Naive B cell (primary cell): ENCODE measurements around the gene TRERF1. TPM values are rescaled to one million over a fixed set of nuclear protein-coding genes. Genes with fewer than 3 reads are reported as not detected.
"Not testable (repeated sequence)": the region's sequence is repeated elsewhere in the genome, so short reads cannot be mapped to it uniquely, and the experiment has no call there.

Source experiments
- ATAC-seq, 2 donors: fragments of 150-1000 bp; cut with Tn5 transposase; 2 replicates each; pipeline ENCODE4 v1.10.0; 2021; ENCODE audit warnings: low read depth in 2 of 2, mild to moderate bottlenecking in 2 of 2, moderate library complexity in 2 of 2
- DNase-seq: peaks from one replicate; pipeline ENCODE4 v3.0.0; 2022
- H3K27ac Mint-ChIP-seq, 6 donors: one replicate each; pipeline ENCODE4 v1.8.0; 2020 to 2022; ENCODE audit warnings: mild to moderate bottlenecking in 6 of 6, mixed read lengths in 6 of 6, moderate library complexity in 5 of 6, inconsistent platforms in 2 of 6
- H3K27me3 Mint-ChIP-seq, 3 donors: one replicate each; pipeline ENCODE4 v1.8.0; 2021 to 2022; ENCODE audit warnings: mixed read lengths in 3 of 3, mild to moderate bottlenecking in 1 of 3
- H3K36me3 Mint-ChIP-seq, 2 donors: one replicate each; pipeline ENCODE4 v1.8.0; 2020 to 2022; ENCODE audit warnings: mixed read lengths in 2 of 2, inconsistent platforms in 1 of 2, mild to moderate bottlenecking in 1 of 2
- H3K4me1 Mint-ChIP-seq, 3 donors: one replicate each; pipeline ENCODE4 v1.8.0; 2020 to 2022; ENCODE audit warnings: mixed read lengths in 3 of 3, inconsistent platforms in 1 of 3, mild to moderate bottlenecking in 1 of 3, moderate library complexity in 1 of 3
- H3K4me3 Mint-ChIP-seq, 8 donors: one replicate each; pipeline ENCODE4 v1.8.0; 2020 to 2022; ENCODE audit warnings: mild to moderate bottlenecking in 8 of 8, mixed read lengths in 8 of 8, moderate library complexity in 8 of 8, inconsistent platforms in 2 of 8
- H3K9me3 Mint-ChIP-seq, 7 donors: one replicate each; pipeline ENCODE4 v1.8.0; 2020 to 2022; ENCODE audit warnings: mixed read lengths in 7 of 7, mild to moderate bottlenecking in 5 of 7, inconsistent platforms in 2 of 7, moderate library complexity in 1 of 7
- polyA plus RNA-seq, 6 donors: library from polyadenylated mRNA; unstranded; fragments of 300-500 nt; fragmentation: Illumina TruSeq; gene quantifications; one replicate each; pipeline ENCODE4 v1.2.3, GENCODE V29; 2021; ENCODE audit warnings: low read depth in 6 of 6

The TRERF1 gene, protein sequence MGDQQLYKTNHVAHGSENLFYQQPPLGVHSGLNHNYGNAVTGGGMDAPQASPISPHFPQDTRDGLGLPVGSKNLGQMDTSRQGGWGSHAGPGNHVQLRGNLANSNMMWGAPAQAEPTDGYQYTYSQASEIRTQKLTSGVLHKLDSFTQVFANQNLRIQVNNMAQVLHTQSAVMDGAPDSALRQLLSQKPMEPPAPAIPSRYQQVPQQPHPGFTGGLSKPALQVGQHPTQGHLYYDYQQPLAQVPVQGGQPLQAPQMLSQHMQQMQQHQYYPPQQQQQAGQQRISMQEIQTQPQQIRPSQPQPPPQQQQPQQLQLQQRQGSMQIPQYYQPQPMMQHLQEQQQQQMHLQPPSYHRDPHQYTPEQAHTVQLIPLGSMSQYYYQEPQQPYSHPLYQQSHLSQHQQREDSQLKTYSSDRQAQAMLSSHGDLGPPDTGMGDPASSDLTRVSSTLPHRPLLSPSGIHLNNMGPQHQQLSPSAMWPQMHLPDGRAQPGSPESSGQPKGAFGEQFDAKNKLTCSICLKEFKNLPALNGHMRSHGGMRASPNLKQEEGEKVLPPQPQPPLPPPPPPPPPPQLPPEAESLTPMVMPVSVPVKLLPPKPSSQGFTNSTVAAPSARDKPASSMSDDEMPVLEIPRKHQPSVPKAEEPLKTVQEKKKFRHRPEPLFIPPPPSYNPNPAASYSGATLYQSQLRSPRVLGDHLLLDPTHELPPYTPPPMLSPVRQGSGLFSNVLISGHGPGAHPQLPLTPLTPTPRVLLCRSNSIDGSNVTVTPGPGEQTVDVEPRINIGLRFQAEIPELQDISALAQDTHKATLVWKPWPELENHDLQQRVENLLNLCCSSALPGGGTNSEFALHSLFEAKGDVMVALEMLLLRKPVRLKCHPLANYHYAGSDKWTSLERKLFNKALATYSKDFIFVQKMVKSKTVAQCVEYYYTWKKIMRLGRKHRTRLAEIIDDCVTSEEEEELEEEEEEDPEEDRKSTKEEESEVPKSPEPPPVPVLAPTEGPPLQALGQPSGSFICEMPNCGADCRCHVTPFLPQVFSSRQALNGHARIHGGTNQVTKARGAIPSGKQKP (N-terminal part only)
- under 1 TPM in 3 of 6 donors, not detected in 3; 0.07 to 0.13 (median 0.08) TPM for polyA plus RNA-seq

DNA sequence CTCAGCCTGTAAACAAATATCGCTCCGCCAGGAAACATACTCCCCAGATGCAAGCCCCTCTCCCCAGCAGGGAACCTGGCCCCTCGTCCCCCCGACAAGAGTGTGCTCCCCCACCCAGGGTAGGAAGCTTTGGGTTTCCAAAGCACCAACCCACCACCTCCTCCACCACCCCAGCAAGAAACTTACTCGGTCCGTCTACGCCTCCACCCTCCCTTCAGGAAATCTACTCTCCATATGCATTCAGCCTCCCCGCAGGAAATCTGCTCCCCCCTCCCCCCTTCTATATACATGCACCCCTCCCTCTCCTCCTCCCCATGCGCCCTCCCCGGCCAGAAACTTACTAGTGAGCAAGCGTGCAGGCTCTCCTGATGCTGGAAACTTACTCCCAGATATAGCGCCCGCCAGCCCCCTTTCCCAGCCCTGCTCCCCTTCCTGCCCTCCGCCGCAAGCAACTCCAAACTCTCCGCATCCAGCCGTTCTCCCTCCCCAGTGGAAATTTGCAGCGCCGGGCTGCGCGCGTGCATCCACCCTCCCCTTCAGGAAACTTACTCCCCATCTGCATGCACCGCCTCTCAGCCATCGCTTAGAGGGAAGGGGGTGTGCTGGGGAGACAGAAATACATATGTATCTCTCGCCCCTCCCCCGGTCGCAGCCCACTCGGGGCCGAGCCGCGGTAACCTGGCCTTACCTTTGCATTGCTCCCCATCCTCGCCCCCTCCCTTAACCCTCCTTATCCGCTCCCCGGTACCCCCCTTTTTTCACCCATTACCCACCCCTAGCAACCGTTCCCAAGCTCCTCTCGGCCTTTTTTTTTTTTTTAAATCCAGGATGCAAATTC is at the start of gene TRERF1:
TRERF1 (minus strand) TSS at position 594 of the 838 bp plus-strand sequence. CDS start 182,336 bp downstream, outside the sequence.
- Mint-ChIP-seq H3K9me3 (no peaks in the 10 kb centered on the region), H3K4me1 (peaks cover 20 to 33% (median 27%) of the 10 kb centered on the region in 3 donors), H3K36me3 (no peaks in the 10 kb centered on the region), H3K27me3 (peaks cover 38 to 62% (median 44%) of the 10 kb centered on the region in 3 donors), H3K27ac (peak within 1 kb of the TSS in 2 of 6 donors; percentile 20 to 25), H3K4me3 (peak within 1 kb of the TSS; percentile 77 to 98 (median 94))
- DNase-seq, result no peak
- ATAC-seq, result peak; percentile 26 to 38

DNA sequence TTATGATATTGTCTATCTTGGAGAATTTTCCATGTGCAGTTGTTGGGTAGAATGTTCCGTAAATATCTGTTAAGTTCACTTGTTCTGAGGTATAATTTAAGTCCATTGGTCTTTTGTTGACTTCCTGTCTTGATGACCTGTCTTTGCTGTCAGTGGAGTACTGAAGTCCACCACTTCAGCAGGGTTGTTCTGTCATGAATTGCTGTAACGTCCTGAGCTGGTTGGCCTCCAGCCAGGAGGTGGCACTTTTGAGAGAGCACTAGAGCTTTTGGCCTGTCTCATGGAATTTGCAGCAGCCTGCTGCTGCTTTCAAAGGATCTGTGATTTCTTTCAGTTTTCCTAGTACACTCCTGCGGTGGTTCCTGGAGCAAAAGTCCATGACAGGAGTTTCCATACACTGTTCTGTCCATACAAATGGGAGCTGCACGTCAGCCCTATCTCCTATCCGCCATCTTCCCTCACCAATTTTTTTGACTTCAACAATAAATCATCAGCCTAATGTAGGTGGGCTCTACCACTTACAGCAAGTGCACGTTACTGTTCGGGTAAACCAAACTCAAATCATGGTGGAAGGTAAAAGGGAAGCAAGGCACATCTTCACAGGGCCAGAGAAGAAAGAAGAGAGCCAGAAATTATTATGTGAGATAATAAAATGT is 46.9 kb upstream of the TRERF1 start:
- DNase-seq (no peak), ATAC-seq (no peak)
- peaks cover 0 to 26% (median 7%) of the 10 kb centered on the region in 7 donors for H3K9me3 Mint-ChIP-seq
- peaks cover 5 to 15% of the 10 kb centered on the region in 2 donors for H3K36me3 Mint-ChIP-seq
- H3K27me3 Mint-ChIP-seq, result peaks cover 25 to 49% (median 33%) of the 10 kb centered on the region in 3 donors
- no peak overlapping the region for H3K4me3 Mint-ChIP-seq
- no peaks in the 10 kb centered on the region for H3K4me1 Mint-ChIP-seq
- H3K27ac Mint-ChIP-seq, result no peak overlapping the region

DNA sequence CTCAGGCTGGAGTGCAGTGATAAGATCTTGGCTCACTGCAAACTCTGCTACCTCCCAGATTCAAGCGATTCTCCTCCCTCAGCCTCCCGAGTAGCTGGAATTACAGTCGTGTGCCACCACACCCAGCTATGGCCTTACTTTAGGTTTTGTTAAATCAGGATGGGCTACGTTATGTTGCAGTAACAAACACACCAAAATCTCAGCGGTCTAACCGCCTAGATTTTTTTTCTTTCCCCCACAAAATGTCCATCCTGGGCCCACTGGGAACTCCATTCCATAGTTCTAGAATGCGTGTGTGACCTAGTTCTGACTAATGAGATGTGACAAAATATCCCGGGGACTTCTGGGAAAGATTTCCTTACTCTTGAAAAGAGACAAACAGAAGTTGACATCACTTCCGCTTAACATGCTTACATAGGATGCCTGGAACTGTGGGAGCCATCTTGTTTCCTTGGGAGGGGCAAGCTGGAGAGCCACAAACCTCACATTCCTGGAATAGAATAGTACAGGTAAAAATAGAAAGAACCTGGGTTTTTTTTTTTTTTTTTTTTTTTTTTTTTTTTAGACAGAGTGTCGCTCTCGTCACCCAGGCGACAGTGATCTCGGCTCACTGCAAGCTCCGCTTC is 42.3 kb upstream of the TRERF1 start:
- ATAC-seq (no peak), DNase-seq (no peak)
- H3K36me3 Mint-ChIP-seq, result peaks cover 0 to 5% of the 10 kb centered on the region in 2 donors
- H3K4me3 Mint-ChIP-seq, result no peak overlapping the region
- no peaks in the 10 kb centered on the region for H3K4me1 Mint-ChIP-seq
- peaks cover 0 to 26% (median 7%) of the 10 kb centered on the region in 7 donors for H3K9me3 Mint-ChIP-seq
- H3K27me3 Mint-ChIP-seq, result peaks cover 14 to 27% (median 19%) of the 10 kb centered on the region in 3 donors
- H3K27ac Mint-ChIP-seq, result no peak overlapping the region

DNA sequence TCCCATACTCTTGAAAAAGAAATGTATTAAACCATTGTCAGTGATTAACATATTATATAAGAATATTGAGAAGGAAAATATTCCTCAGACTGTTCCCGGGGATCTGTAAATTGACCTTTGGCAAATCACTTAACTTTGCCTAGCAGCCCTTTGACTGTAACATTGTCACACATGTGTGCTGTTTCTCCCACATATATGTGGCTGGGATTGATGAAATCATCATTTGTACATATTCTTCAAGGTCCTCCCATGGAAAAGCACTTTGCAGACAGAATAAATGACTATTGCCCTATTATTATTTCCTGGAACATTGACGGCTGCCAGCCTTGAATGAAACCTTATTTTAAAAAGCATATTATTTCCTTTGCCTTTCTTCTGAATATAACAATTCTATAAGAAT is 36.4 kb upstream of the TRERF1 start:
- Mint-ChIP-seq H3K4me3 (no peak overlapping the region), H3K27me3 (peaks cover 0 to 6% (median 0%) of the 10 kb centered on the region in 3 donors), H3K9me3 (no peaks in the 10 kb centered on the region)

DNA sequence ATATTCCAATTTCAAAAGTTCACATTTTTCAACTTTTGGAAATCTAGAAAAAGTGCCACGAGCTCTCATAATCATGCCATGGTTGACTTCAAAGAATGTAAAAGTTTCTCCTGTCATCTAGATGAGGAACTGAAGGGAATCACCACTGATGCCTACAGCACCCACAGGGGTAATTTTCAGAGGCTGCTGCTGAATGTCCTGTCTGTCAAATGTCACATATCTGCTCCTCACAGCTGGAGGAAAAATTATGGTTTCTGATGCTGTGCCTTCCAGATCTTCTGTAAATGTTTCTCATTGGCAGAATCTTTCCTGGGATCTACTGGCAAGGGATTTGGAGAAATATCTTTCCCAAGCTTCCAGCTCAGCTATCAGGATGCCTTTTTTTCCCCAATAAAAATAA is 32.5 kb upstream of the TRERF1 start:
- no peak for ATAC-seq
- Mint-ChIP-seq H3K4me1 (no peaks in the 10 kb centered on the region), H3K27ac (no peak overlapping the region), H3K4me3 (no peak overlapping the region), H3K36me3 (no peaks in the 10 kb centered on the region), H3K9me3 (no peaks in the 10 kb centered on the region), H3K27me3 (no peaks in the 10 kb centered on the region)
- no peak for DNase-seq

More for the DNA sequence above, 36.4 kb upstream of the TRERF1 start:
- H3K27ac Mint-ChIP-seq, result no peak overlapping the region
- DNase-seq (no peak), ATAC-seq (no peak)
- no peaks in the 10 kb centered on the region for H3K4me1 Mint-ChIP-seq
- no peaks in the 10 kb centered on the region for H3K36me3 Mint-ChIP-seq

DNA sequence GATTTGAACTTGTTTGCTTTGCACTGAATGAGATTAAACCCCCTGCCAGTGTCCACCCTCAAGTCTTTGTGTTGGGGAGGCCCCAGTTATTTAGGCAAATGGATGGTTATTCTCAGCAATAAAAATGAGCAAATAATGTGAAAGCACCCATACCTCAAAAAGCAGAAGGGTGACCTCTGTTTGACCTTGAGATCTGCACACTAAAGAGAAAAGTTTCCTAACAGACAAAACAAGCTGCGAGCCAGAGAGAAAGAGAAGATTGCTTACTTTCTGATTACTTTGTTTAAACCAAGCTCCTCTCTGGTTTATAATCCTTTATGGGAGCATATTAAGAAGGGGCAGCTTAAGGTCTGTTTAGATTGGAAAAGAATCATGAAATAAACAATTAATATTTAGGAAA is 30.4 kb upstream of the TRERF1 start:
- H3K4me1 Mint-ChIP-seq, result no peaks in the 10 kb centered on the region
- H3K36me3 Mint-ChIP-seq, result no peaks in the 10 kb centered on the region
- peak overlapping the region in 1 of 6 donors; percentile 22 for H3K27ac Mint-ChIP-seq
- no peaks in the 10 kb centered on the region for H3K9me3 Mint-ChIP-seq
- no peak for DNase-seq
- H3K4me3 Mint-ChIP-seq, result no peak overlapping the region
- ATAC-seq, result no peak
- peaks cover 0 to 5% (median 0%) of the 10 kb centered on the region in 3 donors for H3K27me3 Mint-ChIP-seq

DNA sequence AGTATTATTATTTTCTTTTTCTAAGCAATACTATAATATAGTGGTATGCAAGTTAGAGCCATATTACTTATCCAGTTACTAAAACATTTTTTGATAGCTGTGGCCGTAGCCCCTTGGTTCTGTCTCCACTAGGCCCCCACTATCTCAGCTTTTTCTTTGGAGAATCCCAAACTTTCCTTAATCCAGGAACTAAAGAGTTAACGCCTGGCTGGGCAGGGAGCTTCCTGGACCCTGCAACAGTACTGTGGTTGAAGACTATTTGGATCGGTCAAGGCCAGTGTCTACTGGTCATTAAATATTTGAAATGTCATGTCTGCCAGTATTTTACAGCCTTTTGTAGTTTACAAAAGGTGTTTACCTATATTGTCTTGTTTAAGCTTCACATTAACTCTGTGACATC is 20.0 kb upstream of the TRERF1 start:
- no peaks in the 10 kb centered on the region for H3K4me1 Mint-ChIP-seq
- H3K27me3 Mint-ChIP-seq, result peaks cover 14 to 44% (median 36%) of the 10 kb centered on the region in 3 donors
- no peak for DNase-seq
- no peak overlapping the region for H3K27ac Mint-ChIP-seq
- ATAC-seq, result no peak
- H3K4me3 Mint-ChIP-seq, result no peak overlapping the region
- H3K9me3 Mint-ChIP-seq, result peaks cover 11 to 38% (median 28%) of the 10 kb centered on the region in 7 donors
- peaks cover 0 to 34% of the 10 kb centered on the region in 2 donors for H3K36me3 Mint-ChIP-seq

DNA sequence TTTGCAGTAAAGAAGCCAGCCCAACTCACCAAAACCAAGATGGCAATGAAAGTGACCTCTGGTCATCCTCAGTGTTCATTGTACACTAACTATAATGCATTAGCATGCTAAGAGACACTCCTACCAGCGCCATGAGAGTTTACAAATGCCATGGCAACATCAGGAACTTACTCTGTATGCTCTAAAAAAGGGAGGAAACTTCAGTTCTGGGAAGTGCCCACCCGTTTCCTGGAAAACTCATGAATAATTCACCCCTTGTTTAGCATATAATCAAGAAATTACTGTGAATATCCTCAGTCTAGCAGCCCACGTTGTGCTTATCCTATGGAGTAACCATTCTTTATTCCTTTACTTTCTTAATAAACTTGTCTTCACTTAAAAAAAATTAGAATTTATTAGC is 19.4 kb upstream of the TRERF1 start:
- H3K9me3 Mint-ChIP-seq, result peaks cover 11 to 38% (median 28%) of the 10 kb centered on the region in 7 donors
- ATAC-seq (no peak), DNase-seq (no peak)
- peaks cover 14 to 44% (median 36%) of the 10 kb centered on the region in 3 donors for H3K27me3 Mint-ChIP-seq
- peaks cover 0 to 34% of the 10 kb centered on the region in 2 donors for H3K36me3 Mint-ChIP-seq
- H3K27ac Mint-ChIP-seq, result no peak overlapping the region
- H3K4me1 Mint-ChIP-seq, result no peaks in the 10 kb centered on the region
- no peak overlapping the region for H3K4me3 Mint-ChIP-seq

DNA sequence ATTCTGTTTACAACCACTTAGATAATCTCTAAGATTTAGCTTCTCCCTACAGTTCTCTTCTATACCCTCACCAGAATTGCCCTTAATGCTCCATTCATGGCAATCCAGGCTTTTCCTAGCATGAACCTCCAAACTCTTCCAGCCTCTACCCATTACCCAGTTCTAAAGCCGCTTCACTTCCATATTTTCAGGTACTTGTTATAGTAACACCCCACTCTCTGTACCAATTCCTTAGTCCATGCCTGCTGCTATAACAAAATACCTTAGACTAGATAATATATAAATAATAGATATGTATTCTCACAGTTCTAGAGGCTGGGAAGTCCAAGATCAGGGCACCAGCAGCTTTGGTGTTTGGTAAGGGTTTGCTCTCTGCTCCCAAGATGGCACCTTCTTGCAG is 16.5 kb upstream of the TRERF1 start:
- H3K27ac Mint-ChIP-seq, result no peak overlapping the region
- H3K36me3 Mint-ChIP-seq, result peaks cover 0 to 34% of the 10 kb centered on the region in 2 donors
- peaks cover 11 to 38% (median 31%) of the 10 kb centered on the region in 7 donors for H3K9me3 Mint-ChIP-seq
- ATAC-seq (no peak), DNase-seq (no peak)
- no peaks in the 10 kb centered on the region for H3K4me1 Mint-ChIP-seq
- peaks cover 18 to 48% (median 36%) of the 10 kb centered on the region in 3 donors for H3K27me3 Mint-ChIP-seq
- H3K4me3 Mint-ChIP-seq, result no peak overlapping the region

DNA sequence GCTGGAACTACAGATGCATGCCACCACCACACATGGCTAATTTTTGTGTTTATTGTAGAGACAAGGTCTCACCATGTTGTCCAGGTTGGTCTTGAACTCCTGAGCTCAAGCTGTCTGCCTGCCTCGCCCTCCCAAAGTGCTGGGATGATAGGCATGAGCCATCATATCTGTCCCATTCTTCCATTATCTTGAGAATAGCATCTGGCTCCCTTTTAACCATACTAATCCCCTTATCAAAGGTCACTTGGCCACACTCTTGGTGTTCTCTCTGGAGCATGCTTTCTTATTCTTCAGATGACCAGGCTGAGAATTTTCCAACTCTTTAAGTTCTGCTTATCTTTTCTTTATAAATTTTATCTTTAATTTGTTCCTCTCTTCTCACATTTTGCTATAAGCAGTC is 15.9 kb upstream of the TRERF1 start:
- no peaks in the 10 kb centered on the region for H3K4me1 Mint-ChIP-seq
- DNase-seq (no peak), ATAC-seq (no peak)
- H3K36me3 Mint-ChIP-seq, result peaks cover 0 to 34% of the 10 kb centered on the region in 2 donors
- H3K9me3 Mint-ChIP-seq, result peaks cover 11 to 38% (median 31%) of the 10 kb centered on the region in 7 donors
- H3K4me3 Mint-ChIP-seq, result no peak overlapping the region
- peaks cover 18 to 48% (median 31%) of the 10 kb centered on the region in 3 donors for H3K27me3 Mint-ChIP-seq
- no peak overlapping the region for H3K27ac Mint-ChIP-seq

DNA sequence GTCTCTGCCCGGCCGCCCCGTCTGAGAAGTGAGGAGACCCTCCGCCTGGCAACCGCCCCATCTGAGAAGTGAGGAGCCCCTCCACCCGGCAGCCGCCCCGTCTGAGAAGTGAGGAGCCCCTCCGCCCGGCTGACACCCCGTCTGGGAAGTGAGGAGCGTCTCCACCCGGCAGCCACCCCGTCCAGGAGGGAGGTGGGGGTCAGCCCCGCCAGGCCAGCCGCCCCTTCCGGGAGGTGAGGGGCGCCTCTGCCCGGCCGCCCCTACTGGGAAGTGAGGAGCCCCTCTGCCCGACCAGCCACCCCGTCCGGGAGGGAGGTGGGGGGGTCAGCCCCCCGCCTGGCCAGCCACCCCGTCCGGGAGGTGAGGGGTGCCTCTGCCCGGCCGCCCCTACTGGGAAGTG is 14.7 kb upstream of the TRERF1 start:
- not testable (repeated sequence) for H3K4me1 Mint-ChIP-seq, H3K4me3 Mint-ChIP-seq, H3K27ac Mint-ChIP-seq, DNase-seq, ATAC-seq
- H3K36me3 Mint-ChIP-seq, result peaks cover 0 to 34% of the 10 kb centered on the region in 2 donors
- peaks cover 18 to 40% (median 22%) of the 10 kb centered on the region in 3 donors for H3K27me3 Mint-ChIP-seq
- H3K9me3 Mint-ChIP-seq, result peaks cover 11 to 38% (median 31%) of the 10 kb centered on the region in 7 donors
